ENCODE measurements around the gene APC2.

Gene APC2

DNA sequence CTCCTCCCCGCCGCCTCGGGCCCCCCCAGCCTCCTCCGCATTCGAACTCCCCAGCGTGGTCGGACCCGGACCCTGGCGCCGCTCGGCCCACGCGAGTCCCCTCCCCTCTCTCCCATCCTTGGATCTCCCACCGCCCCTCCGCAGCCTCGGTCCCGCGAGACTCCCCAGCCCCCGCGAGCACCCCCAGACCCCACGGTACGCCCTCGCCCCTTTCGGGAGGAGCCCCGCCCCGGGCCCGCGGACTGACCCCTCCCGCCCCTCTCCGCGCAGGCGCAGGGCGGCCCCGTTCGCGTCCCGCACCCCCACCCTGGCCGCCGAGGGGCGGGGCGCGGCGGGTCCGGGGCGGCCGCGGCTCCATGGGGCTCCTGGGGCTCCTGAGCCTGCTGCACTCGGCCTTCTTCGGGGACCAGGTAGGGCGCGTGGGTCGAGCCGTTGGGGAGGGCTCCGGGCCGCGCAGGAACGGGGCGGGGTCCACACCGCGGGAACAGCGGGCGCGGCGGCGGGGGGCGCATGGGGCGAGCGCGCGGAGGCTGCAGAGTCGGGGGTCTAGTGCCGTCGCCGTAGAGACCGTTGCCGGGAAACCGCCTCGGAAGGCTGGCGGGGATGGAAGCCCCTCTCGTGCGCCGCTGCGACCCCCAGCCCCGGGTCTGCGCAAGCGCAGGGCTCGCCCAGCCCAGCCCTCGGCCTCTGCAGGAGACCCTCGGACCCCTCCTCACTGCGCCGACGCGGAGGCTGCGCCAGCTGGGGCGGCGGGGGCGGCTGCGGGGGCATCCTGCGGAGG, 3.8 kb upstream of the APC2 start:
- no peak for DNase-seq (ENCODE audit: low read depth in 2 of 2)

DNA sequence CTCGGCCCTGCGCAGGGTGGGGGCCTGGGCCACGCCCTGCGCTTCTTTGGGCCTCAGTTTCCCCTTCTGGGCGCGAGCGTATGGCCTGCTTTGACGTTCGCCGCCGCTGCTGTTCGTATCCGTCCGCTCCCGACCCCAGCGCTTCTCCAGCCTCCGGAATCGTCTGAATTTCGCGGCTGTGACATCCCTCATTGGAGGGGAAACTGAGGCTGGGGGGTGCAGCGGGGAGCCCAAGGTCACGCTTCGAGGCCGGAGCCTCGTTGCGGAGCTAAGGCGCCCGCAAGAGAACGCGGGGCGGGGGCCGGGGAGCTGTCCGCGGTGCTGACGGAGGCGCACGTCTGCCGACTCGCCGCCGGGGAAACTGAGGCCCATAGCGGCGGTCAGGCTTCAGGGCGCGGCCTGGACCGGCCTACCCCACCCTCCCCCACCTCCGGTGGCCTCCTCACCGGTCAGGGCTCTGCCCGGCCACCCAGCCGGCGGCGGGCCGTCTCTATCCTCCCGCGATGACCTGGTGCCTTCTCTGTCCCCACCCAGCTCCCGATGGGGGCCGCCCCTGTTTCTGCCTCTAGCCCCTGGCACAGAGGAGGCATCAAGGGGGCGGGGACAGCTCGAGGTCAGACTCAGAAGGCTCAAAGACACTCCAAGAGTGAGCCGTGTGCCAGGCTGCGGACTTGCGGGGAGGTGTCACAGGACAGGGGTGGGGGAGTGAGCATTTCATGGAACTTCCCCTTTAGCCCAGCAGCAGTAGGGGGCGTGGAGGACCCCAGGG, 3.0 kb upstream of the APC2 start:
- DNase-seq (ENCODE audit: low read depth in 2 of 2) = no peak

DNA sequence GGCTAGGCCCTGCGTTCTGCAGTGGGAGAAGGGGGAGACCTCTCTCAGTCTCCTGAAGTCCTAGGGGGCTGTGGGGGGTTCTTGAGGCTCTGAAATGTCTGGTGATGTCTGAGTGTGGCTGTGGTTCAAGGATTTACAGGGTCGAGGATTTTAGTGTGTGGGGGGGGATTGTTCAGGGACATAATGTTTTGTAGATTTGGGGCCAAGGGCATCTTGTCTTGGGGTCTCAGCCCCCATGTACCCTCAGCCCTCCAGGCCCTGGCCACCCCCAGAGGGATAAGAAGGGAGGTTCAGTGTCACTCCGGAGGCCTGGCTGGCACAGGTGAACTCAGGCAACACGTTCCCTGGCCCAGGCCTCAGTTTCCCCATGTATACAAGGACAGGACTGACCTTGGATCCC, 2.4 kb upstream of the APC2 start:
- no peak for DNase-seq (ENCODE audit: low read depth in 2 of 2)

DNA sequence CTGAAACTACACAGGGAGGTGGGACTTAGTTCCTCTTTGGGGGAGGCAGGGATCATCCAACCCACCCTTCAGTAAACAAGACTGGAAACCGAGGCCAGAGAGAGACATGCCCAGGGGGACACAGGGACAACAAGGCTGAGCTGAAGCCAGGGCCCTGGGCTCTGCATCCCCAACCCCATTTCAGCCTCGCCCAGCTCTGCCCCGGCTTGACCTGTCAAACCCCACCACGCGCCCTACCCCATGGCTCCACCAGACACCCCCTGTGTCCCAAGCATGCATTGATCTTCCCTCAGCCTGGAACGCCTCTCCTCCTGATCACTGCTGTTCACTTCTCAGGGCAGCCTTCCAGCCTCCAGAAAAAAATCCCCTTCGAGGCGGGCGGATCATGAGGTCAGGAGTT, 2.0 kb upstream of the APC2 start:
- no peak for DNase-seq (ENCODE audit: low read depth in 2 of 2)

DNA sequence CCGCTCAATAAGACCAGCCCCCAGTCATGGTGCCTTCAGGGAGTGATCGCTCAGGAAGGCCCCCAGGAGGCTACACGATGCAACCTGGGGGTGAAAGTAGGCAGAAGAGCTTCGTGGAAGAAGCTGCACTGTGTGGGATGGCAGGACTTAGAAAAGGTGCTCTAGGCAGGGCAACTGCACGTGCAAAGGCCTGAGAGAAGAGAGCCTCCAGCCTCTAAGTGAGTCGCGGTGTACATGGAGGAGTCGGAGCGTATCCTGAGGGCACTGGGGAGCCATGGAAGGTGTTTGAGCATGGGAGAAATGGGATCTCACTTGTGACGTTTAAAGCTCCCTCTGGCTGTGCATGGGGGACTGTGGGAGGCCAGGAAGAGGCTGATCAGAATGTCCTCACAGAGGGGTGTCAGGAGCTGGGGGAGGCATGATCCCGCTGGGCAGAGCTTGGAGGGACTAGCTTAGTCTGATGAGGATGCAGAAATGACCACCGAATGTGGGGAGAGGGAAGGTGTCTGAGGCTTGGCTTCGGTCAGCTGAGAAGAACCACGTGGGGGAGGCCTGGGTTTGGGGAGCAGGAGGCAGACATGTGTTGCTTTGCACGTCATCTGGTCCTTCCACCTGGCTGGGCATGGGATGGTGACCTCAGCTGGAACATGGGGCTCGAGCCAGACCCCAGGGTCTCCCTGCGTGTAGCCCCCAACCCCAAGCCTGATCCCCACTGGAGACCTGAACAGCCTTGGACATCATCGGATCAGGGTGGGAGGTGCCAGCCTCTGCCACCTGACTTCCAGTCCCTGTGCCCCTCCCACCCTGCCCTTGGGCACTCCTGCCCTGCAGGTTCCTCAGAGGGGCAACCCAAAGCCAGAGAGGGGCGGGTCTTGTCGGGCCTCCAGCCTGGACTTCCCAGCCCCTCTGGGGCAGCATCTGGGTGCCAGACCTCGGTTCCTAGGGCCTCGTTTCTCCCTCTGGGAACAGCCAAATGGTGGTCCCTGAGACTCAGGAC, 1.1 kb downstream of the APC2 start:
- DNase-seq (ENCODE audit: low read depth in 2 of 2) = no peak

DNA sequence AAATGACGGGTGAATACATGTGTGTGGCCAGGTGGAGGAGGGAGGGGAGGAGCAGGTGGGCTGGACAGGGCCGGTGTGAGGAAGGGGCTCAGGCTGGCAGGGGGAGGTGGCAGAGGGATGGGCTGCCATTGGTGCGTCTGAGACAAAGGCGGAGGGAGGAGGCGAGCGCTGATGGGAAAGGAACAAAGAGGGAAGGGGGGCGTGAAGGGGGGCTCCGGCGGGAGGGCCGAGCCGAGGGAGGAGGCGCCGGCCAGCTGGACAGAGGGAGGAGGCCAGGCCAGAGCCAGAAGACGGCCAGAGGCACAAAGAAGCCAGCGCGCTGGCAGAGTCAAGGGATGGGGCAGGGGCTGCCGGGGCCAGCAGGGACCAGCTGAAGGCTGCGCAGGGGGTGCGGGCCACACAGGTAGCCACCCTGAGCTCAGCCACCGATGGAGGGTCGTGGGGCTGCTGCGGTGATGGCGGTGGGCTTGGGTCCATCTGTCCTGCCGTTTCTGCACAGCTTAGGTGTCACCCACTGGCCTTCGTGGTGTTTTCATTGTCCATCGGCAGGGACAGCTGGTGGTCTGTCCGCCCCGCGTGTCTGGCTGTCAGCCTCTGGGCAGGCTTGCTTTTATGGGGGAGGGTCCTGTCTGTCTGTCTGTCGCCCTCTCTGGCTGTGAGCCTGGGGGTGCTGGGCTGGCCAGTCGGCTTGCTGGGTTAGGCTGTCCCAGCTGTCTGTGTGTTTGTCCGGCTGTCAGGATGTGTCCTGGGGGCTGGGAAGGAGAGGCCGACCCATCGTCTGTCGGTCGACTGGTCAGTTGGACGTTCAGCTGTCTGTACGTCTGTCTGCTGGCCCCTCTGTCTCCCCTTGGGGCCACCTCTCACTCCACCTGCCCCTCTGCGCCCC, 2.2 kb downstream of the APC2 start:
- no peak for DNase-seq (ENCODE audit: low read depth in 2 of 2)

DNA sequence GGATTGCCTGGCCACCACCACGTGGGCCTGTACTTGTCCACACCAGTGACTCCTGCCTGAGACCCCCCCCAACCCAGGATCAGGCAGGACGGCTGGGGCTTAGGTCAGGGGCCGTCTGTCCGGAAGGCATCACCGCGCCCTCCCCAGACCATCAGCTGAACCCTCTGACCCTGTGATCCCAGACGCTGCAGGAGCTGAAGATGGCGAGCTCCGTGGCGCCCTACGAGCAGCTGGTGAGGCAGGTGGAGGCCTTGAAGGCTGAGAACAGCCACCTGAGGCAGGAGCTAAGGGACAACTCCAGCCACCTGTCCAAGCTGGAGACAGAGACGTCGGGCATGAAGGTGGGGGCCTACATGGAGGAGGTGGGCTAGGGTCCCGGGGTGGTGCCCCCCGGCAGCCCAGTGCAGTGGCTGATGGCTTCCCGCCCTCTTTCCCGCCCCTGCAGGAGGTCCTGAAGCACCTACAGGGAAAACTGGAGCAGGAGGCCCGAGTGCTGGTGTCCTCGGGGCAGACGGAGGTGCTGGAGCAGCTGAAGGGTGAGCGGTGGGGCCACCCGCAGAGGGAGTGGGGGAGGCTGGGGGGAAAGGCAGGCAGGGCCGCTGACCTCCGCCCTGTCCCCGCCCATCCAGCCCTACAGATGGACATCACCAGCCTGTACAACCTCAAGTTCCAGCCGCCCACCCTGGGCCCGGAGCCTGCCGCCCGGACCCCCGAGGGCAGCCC, 3.0 kb downstream of the APC2 start:
- DNase-seq (ENCODE audit: low read depth in 2 of 2) = no peak

DNA sequence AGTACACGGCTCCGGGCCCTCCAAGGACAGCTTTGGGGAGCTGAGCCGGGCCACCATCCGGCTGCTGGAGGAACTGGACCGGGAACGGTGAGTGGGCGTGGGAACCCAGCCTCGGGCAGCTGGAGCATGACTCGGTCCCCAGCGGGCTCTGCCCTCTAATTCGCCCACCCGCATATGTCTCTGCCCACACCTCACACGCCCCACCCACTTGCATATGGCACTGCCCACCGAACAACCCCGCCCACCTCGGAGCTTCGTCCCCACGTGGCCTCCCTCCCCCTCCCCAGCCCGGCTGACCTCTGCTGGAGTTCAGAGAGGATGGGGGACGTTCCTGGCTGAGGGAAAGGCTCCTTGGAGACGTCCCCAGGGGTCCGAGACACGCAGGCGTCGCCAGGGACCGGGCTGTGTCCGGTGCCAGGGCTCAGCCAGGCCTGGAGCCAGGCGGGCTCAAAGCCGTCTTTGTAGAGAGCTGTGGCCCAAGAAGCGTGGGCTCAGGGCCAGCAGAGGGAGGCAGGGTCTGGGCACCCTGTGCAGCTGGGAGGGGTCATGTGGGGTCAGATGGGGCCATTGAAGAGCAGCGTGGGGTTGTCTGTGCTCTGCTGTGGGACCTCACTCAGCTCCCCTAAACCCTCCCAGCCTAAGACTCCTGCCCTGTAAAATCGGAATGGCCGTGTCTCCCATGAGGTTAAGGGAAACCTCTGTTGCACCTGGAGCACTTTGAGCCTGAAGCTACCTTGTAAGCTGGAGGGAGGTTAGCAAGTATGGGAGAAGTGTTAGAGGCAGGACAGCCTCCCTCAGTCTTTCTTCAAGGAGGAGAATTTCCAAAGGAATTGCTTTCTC, 3.8 kb downstream of the APC2 start:
- no peak for DNase-seq (ENCODE audit: low read depth in 2 of 2)

DNA sequence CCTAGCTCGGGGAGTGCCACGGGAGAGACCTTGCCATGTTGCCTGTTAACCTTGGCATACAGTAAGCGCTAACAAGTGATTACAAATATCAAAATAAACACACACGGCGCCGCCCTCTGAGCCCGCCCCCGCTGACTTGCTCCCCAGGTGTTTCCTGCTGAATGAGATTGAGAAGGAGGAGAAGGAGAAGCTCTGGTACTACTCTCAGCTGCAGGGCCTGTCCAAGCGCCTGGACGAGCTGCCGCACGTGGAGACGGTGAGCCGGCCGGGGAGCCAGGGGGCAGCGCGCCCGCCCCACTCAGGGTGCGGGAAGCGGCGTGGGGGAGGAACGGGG, 5.0 kb downstream of the APC2 start:
- no peak for DNase-seq (ENCODE audit: low read depth in 2 of 2)

DNA sequence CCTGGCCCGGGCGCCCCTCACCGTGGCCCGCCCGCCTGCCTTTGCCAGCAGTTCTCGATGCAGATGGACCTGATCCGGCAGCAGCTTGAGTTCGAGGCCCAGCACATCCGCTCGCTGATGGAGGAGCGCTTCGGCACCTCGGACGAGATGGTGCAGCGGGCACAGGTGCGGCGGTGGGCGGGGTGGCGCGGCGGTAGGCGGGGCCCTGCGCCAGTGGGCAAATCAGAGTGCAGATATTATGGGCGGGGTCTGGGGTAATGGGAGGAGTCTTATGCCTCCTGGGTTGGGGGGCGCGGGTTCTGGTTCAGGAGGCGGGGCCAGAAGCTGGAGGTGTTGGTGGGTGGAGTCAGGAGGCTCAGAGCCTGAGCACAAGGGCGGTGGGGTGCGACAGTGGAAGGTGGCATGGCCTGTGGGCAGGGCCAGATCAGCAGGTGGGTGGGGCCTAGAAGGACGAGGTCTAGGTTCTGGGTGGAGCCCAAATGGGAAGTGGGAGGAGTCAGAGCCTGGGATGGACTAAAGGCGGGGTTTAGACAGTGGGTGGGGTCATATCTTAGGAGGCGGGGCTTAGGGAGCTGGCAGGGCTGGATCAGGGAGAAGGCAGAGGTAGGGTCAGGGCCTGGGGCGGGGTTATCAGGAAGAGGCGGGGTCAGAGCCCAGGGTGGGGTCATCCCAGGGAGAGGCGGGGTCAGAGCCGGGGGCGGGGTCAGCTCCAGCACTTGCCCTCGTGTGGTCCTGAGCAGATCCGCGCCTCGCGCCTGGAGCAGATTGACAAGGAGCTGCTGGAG, 5.6 kb downstream of the APC2 start:
- DNase-seq (ENCODE audit: low read depth in 2 of 2) = peak in 1 of 2 donors; percentile 67

DNA sequence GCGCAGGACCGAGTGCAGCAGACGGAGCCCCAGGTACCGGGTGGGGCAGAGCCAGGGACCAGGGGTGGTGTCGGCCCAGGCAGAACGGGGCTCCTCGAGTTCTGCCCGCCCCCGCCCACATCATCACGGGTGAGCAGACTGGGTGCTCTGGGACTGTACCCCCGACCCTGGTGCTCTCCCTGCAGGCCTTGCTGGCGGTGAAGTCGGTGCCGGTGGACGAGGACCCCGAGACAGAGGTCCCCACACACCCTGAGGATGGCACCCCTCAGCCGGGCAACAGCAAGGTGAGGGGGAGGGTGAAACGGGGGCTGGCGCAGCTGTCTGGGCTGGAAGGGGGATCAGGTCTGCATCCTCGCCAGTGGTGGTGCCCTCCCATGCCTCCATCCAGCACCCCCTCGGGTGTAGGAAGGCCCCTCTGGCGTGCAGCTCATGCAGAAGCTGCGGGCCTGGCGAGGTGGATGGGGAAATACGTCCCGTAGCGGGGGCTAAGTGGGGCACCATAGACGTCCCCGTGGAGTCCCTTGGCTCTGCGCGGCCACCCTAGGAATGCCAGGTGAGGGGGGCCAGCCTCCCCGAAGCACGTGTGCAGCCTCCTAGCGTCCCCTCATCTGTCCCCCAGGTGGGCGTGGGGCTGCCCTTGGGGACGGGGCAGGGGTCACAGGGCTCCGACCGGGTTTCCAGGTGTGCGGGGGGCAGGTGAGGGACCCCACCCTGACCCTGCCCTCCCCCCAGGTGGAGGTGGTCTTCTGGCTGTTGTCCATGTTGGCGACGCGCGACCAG, 6.4 kb downstream of the APC2 start:
- no peak for DNase-seq (ENCODE audit: low read depth in 2 of 2)

DNA sequence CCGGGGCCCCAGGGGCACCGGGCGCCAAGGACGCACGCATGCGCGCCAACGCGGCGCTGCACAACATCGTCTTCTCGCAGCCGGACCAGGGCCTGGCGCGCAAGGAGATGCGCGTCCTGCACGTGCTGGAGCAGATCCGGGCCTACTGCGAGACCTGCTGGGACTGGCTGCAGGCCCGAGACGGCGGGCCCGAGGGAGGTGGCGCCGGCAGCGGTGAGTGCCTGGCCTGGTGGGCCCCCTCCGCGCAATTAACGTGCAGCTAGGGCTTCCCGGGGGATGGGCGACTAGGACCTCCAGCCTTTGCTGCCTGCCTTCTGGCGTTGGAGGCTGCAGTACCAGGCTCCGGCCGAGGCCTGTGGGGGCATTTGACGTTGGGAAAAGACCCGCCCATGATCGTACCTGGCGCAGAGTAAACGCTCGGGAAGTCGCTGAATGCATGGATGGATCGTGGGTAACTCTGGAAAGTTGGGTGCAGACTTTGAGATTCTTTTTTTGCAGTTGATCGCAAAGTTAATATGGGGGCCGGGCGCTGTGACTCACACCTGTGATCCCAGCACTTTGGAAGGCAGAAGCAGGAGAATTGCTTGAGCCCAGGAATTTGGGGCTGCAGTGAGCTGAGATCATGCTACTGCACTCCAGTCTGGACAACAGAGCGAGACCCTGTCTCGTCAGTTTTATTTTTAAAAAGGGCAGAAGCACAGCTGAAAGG, 7.3 kb downstream of the APC2 start:
- DNase-seq (ENCODE audit: low read depth in 2 of 2) = no peak

DNA sequence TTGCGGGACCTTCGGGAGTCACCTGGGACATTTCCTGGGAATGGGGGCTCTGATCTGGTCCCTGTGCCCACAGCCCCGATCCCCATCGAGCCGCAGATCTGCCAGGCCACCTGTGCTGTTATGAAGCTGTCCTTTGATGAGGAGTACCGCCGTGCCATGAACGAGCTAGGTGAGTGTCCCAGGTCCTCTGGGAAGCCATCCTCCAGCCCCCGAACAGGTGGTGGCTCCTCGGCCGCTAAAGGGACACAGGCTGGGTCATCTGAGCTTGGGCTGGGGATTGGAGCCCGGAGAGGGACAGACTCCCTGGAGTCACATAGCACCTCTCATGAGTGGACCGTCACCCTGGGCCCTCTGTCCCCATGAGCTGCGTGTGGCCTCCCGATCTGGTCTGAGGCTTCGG, 8.0 kb downstream of the APC2 start:
- no peak for DNase-seq (ENCODE audit: low read depth in 2 of 2)

DNA sequence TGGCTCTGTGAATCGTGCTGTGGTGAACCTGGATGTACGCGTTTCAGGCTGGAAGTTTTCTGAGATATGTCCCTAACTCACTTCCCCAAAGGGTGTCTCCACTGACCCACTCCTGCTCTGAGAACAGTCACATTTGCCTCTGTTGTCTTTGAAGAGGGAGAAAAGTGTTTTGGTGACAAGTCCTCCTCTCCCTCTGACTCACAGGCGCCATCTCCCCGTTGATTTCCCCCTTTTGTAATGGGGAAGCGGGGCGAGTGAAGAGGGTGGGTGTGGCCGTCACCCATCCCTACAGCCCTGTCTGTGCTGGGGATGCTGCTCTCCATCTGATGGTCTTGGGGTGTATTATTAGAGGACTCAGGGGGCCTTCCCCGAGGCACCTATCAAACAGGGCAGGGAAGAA, 9.6 kb downstream of the APC2 start:
- DNase-seq (ENCODE audit: low read depth in 2 of 2) = no peak

DNA sequence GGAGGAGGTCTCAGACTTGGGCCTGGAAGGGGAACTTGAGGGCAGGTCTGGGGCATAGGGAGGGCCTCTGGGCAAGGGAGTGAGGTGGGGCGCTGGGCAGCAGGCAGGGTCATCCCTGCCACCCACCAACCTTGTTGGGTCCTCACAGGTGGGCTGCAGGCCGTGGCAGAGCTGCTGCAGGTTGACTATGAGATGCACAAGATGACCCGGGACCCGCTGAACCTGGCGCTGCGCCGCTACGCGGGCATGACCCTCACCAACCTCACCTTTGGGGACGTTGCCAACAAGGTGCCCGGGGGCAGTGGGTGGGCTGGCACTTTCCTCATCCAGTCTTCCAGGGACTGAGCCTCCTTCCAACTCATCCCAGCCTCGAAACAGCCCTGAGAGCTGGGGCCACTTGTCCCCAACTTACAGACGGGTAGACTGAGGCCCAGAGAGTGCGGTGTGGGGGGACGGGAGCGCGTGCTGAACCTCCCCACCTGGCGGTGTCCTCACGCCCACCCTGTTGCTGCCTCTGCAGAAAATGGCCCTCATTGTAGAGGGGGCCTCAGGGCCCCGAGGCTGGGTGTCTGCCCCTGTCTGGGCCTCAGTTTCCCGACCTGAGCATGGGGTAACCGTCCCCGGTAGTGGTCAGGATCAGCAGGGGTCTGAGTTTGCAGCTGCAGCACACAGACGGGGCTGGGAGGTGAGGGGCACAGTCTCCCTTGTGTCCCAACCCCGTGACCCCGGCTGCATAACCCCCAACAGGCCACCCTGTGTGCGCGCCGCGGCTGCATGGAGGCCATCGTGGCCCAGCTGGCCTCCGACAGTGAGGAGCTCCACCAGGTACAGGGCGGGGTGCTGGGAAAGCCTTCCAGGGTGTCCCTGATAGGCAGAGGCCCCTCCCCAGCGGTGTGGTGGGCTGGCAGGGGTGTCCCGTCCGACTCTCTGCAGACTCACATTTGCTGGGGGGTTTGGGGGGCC, 10.4 kb downstream of the APC2 start:
- no peak for DNase-seq (ENCODE audit: low read depth in 2 of 2)

DNA sequence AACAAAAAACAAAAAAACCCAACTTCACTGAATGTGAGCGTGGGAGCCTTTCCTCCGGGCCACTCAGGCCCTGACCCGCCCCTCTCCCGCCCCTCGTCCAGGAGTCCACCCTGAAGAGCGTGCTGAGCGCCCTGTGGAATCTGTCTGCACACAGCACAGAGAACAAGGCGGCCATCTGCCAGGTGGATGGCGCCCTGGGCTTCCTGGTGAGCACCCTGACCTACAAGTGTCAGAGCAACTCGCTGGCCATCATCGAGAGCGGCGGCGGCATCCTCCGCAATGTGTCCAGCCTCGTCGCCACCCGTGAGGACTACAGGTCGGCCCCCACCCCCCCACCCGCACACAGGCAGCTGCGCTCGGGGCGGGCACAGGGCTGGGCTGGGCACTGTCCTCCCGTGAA, 11.9 kb downstream of the APC2 start:
- no peak for DNase-seq (ENCODE audit: low read depth in 2 of 2)
